Keratinocyte (primary cell): ENCODE measurements around the gene NLRP3.

Source experiments
- CTCF ChIP-seq, 3 experiments: IDR thresholded peaks in 1 of 3; conservative IDR thresholded peaks in 1 of 3; optimal IDR thresholded peaks in 1 of 3; 2 replicates in 2 of 3; 3 replicates in 1 of 3; pipeline versions ENCODE3 to v1.5.1; 2011; ENCODE audit warnings: low read length in 3 of 3, mild to moderate bottlenecking in 3 of 3, moderate library complexity in 2 of 3, control low read depth in 1 of 3, inconsistent platforms in 1 of 3; ENCODE audit not compliant: insufficient read depth in 2 of 3; ENCODE audit errors: extremely low read depth in 1 of 3
- EZH2 ChIP-seq: IDR thresholded peaks from one replicate; pipeline ENCODE4 v1.6.1; 2012; ENCODE audit warnings: inconsistent platforms, mild to moderate bottlenecking, low read length, moderate library complexity

GRCh38 chr1:247471445-247472016, 55.6 kb downstream of the NLRP3 start:
- TF ChIP-seq CTCF (optimal IDR thresholded peaks at IDR 0.05 in 1 of 3, IDR thresholded peaks at IDR 0.05 in 1 of 3, conservative IDR thresholded peaks at IDR 0.05 in 1 of 3; ENCODE audit: extremely low read depth in 1 of 3, insufficient read depth in 2 of 3, low read length in 3 of 3), result no peak
- TF ChIP-seq EZH2, result no peak
